AG09319 (cell line): ENCODE results near the gene RPL41.

Source experiments
- DNase-seq: peaks from one replicate; pipeline ENCODE4 v3.0.0-alpha.2; 2010; ENCODE audit warnings: low read depth; ENCODE audit errors: extremely low read depth
- CTCF ChIP-seq: IDR thresholded peaks from 2 replicates; pipeline ENCODE4 v1.5.1; 2011; ENCODE audit warnings: low read depth, mild to moderate bottlenecking, inconsistent platforms, low read length, moderate library complexity

RPL41 gene

DNA sequence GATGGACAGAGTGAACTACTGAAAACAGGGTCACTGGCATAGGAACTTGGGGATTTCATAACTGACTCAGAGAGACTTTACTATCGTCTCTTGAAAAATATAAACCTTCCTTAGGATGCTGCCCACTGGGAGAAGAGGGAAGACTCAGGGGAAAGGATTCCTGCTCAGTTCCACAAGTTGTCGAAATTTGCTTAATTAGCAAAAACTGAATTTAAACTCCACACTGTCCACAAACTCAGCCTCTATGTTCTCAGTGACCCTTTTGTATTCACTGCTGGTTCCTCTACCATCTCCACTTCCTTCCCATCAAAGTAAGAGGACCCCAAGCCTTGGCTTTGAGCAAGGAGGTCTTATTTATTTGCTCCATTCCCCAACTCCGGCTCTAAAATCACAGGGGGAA, 28.8 kb downstream of the RPL41 start:
- no peak for TF ChIP-seq CTCF
- DNase-seq, result no peak

- DNase-seq, result no peak
- no peak for TF ChIP-seq CTCF
Observed at GRCh38 chr12:56146492-56147460, 30.3 kb downstream of the RPL41 start.

DNA sequence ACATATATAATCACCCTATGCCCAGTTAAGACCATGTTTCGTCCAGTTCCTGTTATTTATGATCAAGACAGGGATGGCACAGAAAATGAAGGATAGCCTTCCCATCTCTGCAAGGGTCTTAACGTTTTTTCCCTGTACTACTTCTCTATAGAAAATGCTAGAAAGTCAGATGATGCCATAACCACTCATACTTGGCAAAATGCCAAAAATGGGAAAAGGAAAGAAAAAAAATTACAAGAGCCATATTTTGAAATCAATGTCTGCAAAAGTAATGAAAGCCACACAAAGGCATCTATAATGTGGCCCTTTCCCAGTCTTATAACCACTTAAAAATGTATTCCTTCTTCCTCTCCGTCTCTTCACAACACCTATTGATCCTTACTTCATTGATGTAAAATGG, 34.1 kb downstream of the RPL41 start:
- no peak for TF ChIP-seq CTCF
- no peak for DNase-seq

GRCh38 chr12:56151672-56152131, 35.3 kb downstream of the RPL41 start:
- DNase-seq, result no peak

GRCh38 chr12:56152132-56152755, 35.8 kb downstream of the RPL41 start, which contains the start of gene MYL6B:
Gene MYL6B, plus strand, starts transcription at chr12:56152587. Its CDS starts 1,332 bp downstream, at chr12:56153919.
- DNase-seq, result peak; percentile 53
- no peak for TF ChIP-seq CTCF

More at GRCh38 chr12:56151672-56152131, 35.3 kb downstream of the RPL41 start:
- TF ChIP-seq CTCF, result peak; percentile 10

DNA sequence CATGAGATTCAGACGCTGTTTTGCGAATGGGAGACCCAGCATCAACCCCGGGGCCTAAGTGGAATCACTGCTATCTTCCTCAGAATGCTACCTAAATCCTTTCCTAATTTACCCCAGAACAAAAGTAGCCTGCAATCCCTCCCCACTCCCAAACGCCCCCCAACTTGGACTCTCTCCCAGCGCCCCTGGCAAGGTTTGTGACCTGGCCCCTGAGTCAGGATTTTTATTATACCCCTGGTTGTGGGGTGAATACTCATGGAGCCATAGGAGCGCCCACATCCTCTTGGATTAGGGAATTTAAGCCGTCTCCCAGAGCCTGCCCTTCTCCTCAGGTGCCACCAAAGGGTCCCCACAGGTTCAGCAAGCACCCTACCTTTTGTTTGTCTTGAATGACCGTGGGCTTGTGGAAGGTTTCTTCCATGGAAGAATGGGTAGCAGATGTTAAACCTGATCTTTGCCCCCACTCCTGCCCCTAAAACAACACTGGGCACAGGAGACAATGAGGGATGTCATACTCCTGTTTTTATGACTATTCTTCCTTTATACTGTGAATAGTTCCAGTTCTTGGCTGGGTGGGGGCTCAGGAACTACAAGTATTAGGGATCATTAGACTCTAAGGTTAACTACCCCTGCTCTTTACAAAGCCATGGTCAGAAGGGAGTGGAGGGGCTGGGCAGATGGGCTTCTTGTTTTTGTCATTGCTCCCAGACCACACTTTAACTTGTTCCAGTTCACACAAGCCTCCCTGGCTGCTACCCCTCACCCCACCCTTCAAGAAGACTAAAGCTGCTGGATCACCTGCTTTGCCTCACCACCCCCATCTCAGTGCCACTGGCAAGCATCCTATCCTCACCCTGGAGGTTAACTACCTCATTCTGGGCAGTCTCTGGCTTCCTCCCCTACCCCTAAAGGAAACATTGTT, 36.6 kb downstream of the RPL41 start:
- TF ChIP-seq CTCF, result no peak
- DNase-seq, result no peak
